Type B pancreatic cell (in vitro differentiated cells): ENCODE data around the gene CLIC1. TPM values are rescaled to one million over a fixed set of nuclear protein-coding genes. Genes with fewer than 3 reads are reported as not detected.

Source experiments
- DNase-seq: peaks from one replicate; pipeline ENCODE4 v3.0.0; 2021; ENCODE audit warnings: mixed read lengths; ENCODE audit not compliant: unreplicated experiment; ENCODE audit errors: extremely low spot score
- H3K27ac Mint-ChIP-seq: 2 replicates; pipeline ENCODE4 v1.8.0; 2021; ENCODE audit warnings: mild to moderate bottlenecking, mixed read lengths
- H3K27me3 Mint-ChIP-seq: 2 replicates; pipeline ENCODE4 v1.8.0; 2021; ENCODE audit warnings: mixed read lengths
- H3K36me3 Mint-ChIP-seq: 2 replicates; pipeline ENCODE4 v1.8.0; 2021; ENCODE audit warnings: mixed read lengths
- H3K4me1 Mint-ChIP-seq: one replicate; pipeline ENCODE4 v1.8.0; 2021; ENCODE audit warnings: mixed read lengths; ENCODE audit not compliant: unreplicated experiment
- H3K4me3 Mint-ChIP-seq: 2 replicates; pipeline ENCODE4 v1.8.0; 2021; ENCODE audit warnings: mild to moderate bottlenecking, mixed read lengths
- H3K9me3 Mint-ChIP-seq: 2 replicates; pipeline ENCODE4 v1.8.0; 2021; ENCODE audit warnings: mixed read lengths
- total RNA-seq: library from RNA; stranded (reverse); gene quantifications from 2 replicates; pipeline ENCODE4 v1.2.1, GENCODE V29; 2021; ENCODE audit warnings: low replicate concordance
- TF ChIP-seq, protein P1 (sequence below): fragments of 200-600 bp; sonication (generic); conservative IDR thresholded peaks from 2 replicates; pipeline ENCODE4 v1.5.0; 2021; ENCODE audit warnings: antibody characterized with exemption, mild to moderate bottlenecking

Gene CLIC1
- total RNA-seq, 1 donor from 2014 or later, result 294 TPM

DNA sequence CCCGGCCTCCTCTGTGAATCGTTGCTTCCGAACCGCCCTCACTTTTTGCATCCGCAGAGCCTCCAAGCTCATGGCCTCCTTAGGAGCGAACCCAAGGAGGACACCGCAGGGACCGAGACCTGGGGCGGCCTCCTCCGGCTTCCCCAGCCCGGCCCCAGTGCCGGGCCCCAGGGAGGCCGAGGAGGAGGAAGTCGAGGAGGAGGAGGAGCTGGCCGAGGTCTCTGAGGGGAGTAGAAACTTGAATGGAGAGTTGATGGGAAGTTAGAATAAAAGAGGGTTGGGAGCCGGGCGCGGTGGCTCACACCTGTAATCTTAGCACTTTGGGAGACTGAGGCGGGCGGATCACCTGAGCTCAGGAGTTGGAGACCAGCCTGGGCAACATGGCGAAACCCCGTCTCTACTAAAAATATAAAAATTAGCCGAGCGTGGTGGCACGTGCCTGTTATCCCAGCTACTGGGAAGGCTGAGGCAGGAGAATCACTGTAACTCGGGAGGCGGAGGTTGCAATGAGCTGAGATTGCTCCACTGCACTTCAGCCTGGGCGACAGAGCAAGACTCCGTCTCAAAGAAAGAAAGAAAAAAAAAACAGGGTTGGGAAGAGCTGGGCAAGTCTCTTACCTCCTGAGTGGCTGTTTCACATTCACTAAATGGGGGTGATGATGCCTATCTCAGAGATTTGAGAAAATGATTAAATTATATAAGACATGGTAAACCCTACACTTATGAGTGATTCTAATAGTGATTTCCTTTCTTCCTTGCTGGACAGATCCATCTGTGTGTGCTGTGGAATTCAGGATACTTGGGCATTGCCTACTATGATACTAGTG lies 4.3 kb upstream of the CLIC1 start:
- Mint-ChIP-seq H3K4me3 (peak overlapping the region; percentile 98), H3K4me1 (peaks cover 44% of the 10 kb centered on the region), H3K27ac (peak overlapping the region; percentile 99), H3K27me3 (no peaks in the 10 kb centered on the region), H3K36me3 (peaks cover 9% of the 10 kb centered on the region), H3K9me3 (no peaks in the 10 kb centered on the region)
- no peak for DNase-seq
- TF ChIP-seq, protein P1, sequence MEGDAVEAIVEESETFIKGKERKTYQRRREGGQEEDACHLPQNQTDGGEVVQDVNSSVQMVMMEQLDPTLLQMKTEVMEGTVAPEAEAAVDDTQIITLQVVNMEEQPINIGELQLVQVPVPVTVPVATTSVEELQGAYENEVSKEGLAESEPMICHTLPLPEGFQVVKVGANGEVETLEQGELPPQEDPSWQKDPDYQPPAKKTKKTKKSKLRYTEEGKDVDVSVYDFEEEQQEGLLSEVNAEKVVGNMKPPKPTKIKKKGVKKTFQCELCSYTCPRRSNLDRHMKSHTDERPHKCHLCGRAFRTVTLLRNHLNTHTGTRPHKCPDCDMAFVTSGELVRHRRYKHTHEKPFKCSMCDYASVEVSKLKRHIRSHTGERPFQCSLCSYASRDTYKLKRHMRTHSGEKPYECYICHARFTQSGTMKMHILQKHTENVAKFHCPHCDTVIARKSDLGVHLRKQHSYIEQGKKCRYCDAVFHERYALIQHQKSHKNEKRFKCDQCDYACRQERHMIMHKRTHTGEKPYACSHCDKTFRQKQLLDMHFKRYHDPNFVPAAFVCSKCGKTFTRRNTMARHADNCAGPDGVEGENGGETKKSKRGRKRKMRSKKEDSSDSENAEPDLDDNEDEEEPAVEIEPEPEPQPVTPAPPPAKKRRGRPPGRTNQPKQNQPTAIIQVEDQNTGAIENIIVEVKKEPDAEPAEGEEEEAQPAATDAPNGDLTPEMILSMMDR, result no peak

DNA sequence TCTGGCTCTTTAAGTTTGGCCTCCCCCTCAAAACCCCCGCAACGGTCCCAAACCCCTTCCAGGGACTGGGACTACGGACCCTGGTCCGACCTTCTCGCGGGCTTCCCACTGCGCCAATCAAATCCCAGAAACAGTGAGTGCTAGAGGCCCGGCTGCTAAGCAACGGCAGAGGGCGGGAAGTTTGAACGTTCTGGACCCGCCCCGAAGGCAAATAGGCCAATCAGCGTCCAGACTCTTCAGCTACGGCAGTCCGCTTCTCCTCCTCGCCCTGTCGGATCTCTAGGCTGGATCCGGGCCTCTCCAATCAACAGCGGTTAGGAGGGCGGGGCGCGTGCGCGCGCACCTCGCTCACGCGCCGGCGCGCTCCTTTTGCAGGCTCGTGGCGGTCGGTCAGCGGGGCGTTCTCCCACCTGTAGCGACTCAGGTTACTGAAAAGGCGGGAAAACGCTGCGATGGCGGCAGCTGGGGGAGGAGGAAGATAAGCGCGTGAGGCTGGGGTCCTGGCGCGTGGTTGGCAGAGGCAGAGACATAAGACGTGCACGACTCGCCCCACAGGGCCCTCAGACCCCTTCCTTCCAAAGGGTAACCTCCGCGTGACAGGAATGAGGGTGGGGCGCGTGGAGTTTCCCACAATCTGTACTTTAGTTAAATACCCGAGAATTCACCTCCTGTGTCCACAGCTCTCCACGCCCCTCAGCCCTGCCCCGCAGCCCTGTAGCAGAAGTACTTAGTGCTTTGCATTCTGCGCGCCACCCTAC lies 3.5 kb upstream of the CLIC1 start, which contains the start of gene MSH5:
Gene MSH5, plus strand, starts transcription at position 367 of the 758 bp plus-strand sequence. CDS start 462 bp downstream, outside the sequence.
- H3K4me3 Mint-ChIP-seq, result peak within 1 kb of the TSS; percentile 98
- peak; percentile 97 for DNase-seq
- no peaks in the 10 kb centered on the region for H3K27me3 Mint-ChIP-seq
- no peaks in the 10 kb centered on the region for H3K9me3 Mint-ChIP-seq
- H3K36me3 Mint-ChIP-seq, result peaks cover 9% of the 10 kb centered on the region
- H3K27ac Mint-ChIP-seq, result peak within 1 kb of the TSS; percentile 99
- TF ChIP-seq, protein P1, result no peak
- peaks cover 39% of the 10 kb centered on the region for H3K4me1 Mint-ChIP-seq

DNA sequence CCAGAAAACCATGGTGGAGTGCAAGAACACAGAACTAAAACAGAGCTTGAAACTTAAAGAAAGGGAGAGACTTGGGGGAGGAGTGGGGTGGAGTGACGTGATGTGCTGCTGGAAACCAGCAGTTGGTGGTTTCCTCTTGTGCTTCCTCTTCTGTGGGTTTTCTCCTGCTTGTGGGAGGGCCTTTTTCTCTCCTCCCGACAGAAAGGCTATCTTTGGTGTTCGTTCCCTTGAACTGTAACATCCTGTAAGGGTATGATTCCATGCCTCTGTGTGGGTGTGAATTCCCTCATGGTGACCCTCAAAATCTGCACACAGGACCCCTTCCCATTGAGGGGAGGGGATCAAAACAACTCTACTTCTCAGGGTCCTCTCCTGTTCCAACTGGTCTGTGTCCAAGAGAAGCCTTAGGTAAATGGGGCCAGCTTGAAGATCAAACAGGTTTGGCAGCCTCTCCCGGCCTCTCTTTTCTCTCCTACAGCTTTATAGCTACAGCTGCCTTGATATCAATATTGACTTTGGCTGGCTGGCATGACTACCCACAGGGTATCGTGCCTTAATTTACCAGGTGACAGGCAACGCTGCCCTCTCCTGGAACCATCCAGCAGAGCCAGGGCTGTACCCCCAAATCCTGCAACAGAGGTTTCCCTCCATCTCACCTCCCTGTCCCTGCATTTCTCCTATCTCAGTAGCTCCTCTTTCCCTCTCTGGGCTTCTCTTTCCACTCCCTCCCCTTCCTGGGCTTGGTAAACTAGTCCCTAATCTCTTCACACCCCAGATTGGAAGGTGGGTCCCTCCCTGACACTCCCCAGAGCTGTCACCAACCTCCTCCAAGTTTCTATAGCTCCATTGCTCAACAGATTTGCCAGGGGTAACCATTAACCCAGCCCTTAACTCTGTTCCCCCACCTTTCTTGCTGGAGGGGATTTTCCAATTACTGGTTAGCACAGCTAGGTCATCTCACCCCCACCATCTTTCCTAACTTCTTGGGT lies 2.0 kb upstream of the CLIC1 start:
- H3K4me3 Mint-ChIP-seq, result peak overlapping the region; percentile 98

DNA sequence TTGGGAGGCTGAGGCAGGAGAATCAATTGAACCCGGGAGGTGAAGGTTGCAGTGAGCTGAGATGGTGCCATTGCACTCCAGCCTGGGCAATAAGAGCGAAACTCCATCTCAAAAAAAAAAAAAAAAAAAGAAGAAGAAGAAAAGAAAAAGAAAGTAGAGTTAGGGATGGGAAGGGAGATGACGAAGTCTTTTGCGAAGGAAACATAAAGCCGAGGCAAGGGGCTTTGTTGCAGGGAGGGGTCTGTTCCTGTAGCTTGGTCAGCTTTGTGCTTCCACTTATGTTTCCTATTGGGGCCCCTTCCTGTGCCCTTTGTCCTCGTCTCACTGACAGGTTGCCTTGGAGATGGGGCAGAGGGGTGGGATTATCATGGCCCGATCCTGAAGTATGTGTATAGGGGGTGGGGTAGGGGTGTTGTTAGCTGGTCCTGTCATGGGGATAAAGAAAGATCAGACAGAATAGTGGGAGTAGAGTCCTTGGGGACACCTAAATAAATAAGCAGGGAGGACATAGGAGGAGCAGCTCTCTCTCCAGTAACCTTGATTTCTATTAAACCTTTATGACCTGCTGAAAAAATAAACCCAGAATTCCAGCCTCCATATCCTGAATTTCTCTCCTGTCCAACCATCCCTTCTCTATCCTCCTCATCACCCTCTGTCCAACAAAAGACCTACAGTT lies 1.1 kb upstream of the CLIC1 start:
- Mint-ChIP-seq H3K36me3 (peaks cover 20% of the 10 kb centered on the region), H3K27ac (peak overlapping the region; percentile 99), H3K4me3 (peak overlapping the region; percentile 98), H3K27me3 (no peaks in the 10 kb centered on the region), H3K4me1 (peaks cover 44% of the 10 kb centered on the region), H3K9me3 (no peaks in the 10 kb centered on the region)
- DNase-seq, result no peak
- TF ChIP-seq, protein P1, result no peak

More for the DNA sequence above, 2.0 kb upstream of the CLIC1 start:
- DNase-seq, result no peak
- TF ChIP-seq, protein P1, result peak; percentile 37
- Mint-ChIP-seq H3K9me3 (no peaks in the 10 kb centered on the region), H3K27ac (peak overlapping the region; percentile 99), H3K4me1 (peaks cover 41% of the 10 kb centered on the region), H3K36me3 (peaks cover 17% of the 10 kb centered on the region), H3K27me3 (no peaks in the 10 kb centered on the region)
